ENCODE results near the gene TAS2R40.
"Not testable (repeated sequence)": the region's sequence is repeated elsewhere in the genome, so short reads cannot be mapped to it uniquely, and the experiment has no call there.

Gene TAS2R40

GRCh38 chr7:143221737-143222136 is at the start of gene TAS2R40:
TAS2R40 (plus strand) TSS chr7:143222037; CDS start chr7:143222079, 42 bp downstream.
- DNase-seq (ENCODE audit: low spot score): no peak

GRCh38 chr7:143172354-143172753 is 49.5 kb upstream of the TAS2R40 start:
- DNase-seq (ENCODE audit: low spot score): no peak

- no peak for DNase-seq (ENCODE audit: low spot score)
Measured at GRCh38 chr7:143176128-143176527, 45.7 kb upstream of the TAS2R40 start.

GRCh38 chr7:143177374-143178119 is 44.3 kb upstream of the TAS2R40 start:
- DNase-seq (ENCODE audit: low spot score): no peak

- not testable (repeated sequence) for DNase-seq (ENCODE audit: low spot score)
Measured at GRCh38 chr7:143180771-143181170, 41.1 kb upstream of the TAS2R40 start.

DNA sequence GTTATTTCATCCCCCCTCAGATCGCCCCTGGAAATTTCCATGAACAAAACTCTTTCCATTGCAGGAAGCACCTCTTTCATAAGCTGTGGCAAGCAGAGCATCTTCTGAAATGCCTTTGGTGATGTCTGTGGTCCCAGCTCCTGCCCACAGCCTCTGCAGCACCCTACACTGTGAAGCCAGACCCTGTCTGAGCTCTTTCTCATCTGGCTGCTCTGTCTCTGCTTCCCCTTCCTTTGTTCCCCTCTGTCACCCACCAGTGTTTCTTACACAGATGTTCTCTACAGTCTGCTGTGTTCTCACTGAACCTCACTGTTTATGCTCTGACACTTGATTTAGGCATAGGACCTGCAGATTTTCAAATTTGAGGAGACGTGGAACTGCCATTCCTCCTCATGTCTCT is 40.5 kb upstream of the TAS2R40 start:
- DNase-seq (ENCODE audit: low spot score): no peak

GRCh38 chr7:143183024-143183423 is 38.8 kb upstream of the TAS2R40 start, which contains the start of gene TAS2R39:
TAS2R39 (plus strand) TSS chr7:143183419; CDS start chr7:143183419, 0 bp downstream.
- no peak for DNase-seq (ENCODE audit: low spot score)

GRCh38 chr7:143185551-143185950 is 36.3 kb upstream of the TAS2R40 start:
- no peak for DNase-seq (ENCODE audit: low spot score)

- DNase-seq (ENCODE audit: low spot score): no peak
Measured at GRCh38 chr7:143188994-143189393, 32.8 kb upstream of the TAS2R40 start.

GRCh38 chr7:143193880-143194279 is 28.0 kb upstream of the TAS2R40 start:
- DNase-seq (ENCODE audit: low spot score): no peak

DNA sequence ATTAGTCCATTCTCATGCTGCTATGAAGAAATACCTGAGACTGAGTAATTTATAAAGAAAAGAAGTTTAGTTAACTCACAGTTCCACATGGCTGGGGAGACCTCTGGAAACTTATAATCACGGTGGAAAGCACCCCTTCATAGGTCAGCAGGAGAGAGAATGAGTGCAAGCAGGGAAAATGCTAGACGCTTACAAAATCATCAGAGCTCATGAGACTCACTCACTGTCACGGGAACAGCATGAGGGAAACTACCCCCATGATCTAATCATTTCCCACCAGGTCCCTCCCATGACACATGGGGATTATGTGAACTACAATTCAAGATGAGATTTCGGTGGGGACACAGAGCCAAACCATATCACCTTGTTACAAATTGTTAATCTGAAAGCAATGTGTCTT is 22.8 kb upstream of the TAS2R40 start:
- no peak for DNase-seq (ENCODE audit: low spot score)

GRCh38 chr7:143202161-143202560 is 19.7 kb upstream of the TAS2R40 start:
- no peak for DNase-seq (ENCODE audit: low spot score)

DNA sequence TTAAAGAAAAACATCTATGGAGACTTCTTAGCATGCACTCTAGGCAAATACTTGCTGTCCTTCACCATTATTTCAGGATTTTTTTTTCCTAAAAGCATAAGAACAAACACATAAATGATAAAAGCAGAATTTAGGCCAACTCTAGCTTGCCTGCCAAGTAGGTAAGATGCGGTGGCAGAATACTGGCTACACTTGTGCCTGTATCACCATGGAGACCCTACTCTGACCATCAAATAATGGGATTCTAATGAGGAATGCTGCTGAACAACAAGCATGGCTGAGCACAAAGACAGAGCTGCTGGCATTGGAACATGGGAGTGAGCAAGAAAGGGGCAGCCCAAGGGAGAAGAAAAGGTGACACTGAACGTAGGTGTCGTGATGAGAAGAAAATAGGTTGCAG is 18.5 kb upstream of the TAS2R40 start:
- no peak for DNase-seq (ENCODE audit: low spot score)

GRCh38 chr7:143205560-143206293 is 16.1 kb upstream of the TAS2R40 start:
- no peak for DNase-seq (ENCODE audit: low spot score)

DNA sequence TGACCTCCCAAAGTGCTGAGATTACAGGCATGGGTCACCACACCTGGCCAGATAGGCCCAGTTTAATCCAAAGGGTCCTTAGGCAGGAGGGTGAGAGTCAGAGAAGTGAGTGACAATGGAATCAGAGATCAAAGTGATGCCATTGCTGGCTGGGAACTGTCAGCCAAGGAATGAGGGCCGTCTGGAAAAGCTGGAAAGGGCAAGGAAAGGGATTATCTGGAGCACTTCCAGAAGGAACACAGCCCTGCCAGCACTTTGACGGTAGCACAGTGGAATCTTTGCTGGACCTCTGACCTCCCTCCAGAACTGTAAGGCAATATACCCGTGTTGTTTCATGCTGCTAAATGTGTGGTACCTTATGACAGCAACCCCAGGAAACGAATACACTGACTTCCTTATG is 11.3 kb upstream of the TAS2R40 start:
- DNase-seq (ENCODE audit: low spot score): peak; percentile 6

DNA sequence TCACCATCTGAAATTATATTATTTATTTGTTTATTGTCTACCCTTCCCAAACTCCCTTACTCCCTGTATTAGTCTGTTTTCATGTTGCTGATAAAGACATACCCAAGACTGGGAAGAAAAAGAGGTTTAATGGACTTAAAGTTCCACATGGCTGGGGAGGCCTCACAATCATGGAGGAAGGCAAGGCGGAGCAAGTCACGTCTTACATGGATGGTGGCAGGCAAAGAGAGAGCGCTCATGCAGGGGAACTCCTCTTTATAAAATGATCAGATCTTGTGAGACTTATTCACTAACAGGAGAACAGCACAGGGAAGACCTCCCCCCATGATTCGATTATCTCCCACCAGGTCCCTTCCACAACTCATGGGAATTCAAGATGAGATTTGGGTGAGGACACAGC is 8.4 kb upstream of the TAS2R40 start:
- DNase-seq (ENCODE audit: low spot score): not testable (repeated sequence)

- DNase-seq (ENCODE audit: low spot score): peak; percentile 99
Measured at GRCh38 chr7:143214789-143215679, 6.8 kb upstream of the TAS2R40 start.

GRCh38 chr7:143216151-143216550 is 5.7 kb upstream of the TAS2R40 start:
- peak; percentile 95 for DNase-seq (ENCODE audit: low spot score)

DNA sequence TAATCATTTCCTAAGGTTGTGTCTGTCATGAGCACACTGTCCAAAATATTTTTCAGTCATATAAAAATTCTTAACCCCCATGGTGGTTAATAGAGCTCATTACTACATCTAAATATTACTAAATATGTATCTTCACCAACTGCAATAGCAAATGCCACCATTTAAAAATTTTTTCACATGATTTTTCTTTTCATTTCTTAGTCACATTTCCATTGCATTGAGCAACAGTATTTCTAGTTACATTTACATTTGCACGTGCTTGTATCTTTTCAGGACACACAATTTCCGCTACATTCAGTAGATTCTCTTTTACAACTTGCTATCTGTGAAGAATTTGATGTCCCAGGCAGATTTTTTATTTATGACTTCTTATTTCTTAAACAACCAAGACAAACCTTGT is 5.2 kb upstream of the TAS2R40 start:
- no peak for DNase-seq (ENCODE audit: low spot score)

DNA sequence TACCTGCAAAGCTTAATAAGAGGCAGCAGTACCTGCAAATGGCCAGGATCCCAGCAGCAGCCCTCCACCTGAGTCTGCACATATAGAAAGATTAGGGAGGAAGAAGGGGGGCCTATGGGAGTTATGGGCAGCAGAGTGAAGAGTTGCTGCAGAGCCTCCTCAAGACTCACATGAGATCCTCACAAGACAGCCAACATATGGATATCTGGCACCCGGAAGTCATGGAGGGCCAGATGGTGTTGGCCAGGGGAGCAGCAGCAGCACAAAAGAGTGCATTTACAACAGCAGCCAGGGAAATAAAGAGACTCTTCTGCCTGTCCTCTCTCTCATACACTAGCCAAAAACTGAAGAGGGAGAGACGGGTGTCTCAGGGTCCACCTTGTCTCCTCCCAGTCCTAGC is 4.0 kb upstream of the TAS2R40 start:
- DNase-seq (ENCODE audit: low spot score): no peak

GRCh38 chr7:143221286-143221685 is 551 bp upstream of the TAS2R40 start:
- DNase-seq (ENCODE audit: low spot score): no peak

DNA sequence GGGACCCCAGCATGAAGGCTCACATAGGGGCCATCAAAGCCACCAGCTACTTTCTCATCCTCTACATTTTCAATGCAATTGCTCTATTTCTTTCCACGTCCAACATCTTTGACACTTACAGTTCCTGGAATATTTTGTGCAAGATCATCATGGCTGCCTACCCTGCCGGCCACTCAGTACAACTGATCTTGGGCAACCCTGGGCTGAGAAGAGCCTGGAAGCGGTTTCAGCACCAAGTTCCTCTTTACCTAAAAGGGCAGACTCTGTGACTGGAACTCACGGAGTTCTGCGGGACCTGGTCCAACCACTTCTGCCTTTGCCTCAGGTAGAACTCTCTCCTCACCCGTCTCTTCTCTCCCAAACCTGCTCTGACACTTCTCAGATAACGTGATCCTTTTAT is 945 bp downstream of the TAS2R40 start:
- no peak for DNase-seq (ENCODE audit: low spot score)

Measured in COLO829 (cell line).